ENCODE measurements around the gene COG6. TPM values are rescaled to one million over a fixed set of nuclear protein-coding genes. Genes with fewer than 3 reads are reported as not detected.
A peak's percentile ranks its signal among the peaks of the same experiment; 100 is the strongest.

COG6 gene
- total RNA-seq, 4 donors from 2014 or later, result 17.6 to 109 (median 27.6) TPM

- no peak for DNase-seq
- H3K9me3 ChIP-seq, result no peaks in the 10 kb centered on the region
- H3K4me3 ChIP-seq, result no peak overlapping the region
- H3K27ac ChIP-seq, result no peak overlapping the region
- TF ChIP-seq POLR2A (IDR thresholded peaks at IDR 0.05), result no peak
- TF ChIP-seq, protein P1, sequence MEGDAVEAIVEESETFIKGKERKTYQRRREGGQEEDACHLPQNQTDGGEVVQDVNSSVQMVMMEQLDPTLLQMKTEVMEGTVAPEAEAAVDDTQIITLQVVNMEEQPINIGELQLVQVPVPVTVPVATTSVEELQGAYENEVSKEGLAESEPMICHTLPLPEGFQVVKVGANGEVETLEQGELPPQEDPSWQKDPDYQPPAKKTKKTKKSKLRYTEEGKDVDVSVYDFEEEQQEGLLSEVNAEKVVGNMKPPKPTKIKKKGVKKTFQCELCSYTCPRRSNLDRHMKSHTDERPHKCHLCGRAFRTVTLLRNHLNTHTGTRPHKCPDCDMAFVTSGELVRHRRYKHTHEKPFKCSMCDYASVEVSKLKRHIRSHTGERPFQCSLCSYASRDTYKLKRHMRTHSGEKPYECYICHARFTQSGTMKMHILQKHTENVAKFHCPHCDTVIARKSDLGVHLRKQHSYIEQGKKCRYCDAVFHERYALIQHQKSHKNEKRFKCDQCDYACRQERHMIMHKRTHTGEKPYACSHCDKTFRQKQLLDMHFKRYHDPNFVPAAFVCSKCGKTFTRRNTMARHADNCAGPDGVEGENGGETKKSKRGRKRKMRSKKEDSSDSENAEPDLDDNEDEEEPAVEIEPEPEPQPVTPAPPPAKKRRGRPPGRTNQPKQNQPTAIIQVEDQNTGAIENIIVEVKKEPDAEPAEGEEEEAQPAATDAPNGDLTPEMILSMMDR (IDR thresholded peaks at IDR 0.05), result peak in 1 of 5 experiments; percentile 15
- H3K4me1 ChIP-seq, result no peaks in the 10 kb centered on the region
- no peaks in the 10 kb centered on the region for H3K27me3 ChIP-seq
- intact Hi-C loops (cut with DNase I; ENCODE audit: low total_unique reads), result no loop called here
- in situ Hi-C loops (cut with MboI; ENCODE audit: low pct_ligation_motif_present in 1 of 4, low pct_unique_long_range_greater_than_20kb in 1 of 4, low sequenced_read_pairs in 3 of 4), result no loop called here
- WGBS, 2 donors (ENCODE audit: low coverage in 1 of 2), result 65 to 90% methylated on average over 2 of the region's 2 CpGs
- H3K36me3 ChIP-seq, result no peaks in the 10 kb centered on the region
Measured at GRCh38 chr13:39777527-39778061, 122.1 kb downstream of the COG6 start.

DNA sequence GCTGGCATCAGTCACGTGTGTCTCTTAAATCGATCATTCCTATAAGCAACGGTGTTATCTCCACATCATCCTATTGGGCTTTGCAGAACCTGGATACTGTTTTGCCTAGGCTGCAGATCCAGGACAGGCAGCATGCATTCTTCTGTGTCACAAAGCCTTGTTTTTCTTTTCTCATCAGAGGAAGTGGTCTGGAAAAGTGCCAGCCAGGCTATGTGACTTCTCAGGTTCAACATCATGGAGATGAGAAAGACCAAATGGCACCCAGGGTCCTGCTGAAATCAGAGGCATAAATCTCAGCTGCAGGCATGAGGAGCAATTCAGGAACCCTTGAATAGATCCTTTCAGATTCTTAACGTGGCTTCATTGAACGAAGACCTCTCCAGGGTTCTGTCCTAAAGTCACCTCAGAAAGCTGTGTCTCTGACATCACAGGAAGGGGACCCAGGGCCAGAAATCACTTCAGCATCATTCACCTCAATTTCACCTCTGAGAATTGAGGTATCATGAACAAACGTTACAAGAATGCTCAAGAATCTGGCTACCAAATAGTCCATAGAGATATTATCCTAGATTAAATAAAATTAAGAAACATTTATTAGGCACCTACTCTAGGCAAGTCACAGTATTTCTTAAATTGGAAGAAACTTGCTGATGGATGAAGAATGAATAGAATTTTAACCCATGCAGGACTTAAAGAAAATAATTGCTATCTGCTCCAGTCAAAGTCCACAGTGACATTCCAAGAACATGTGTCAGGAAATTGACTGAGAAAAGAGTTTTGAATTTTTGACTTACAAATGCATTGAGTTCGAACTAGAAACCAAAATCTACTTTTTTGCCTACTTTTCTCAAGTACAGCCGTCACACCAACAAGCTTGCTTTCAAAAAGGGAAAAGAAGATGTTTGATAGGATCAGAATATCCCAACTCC lies 124.1 kb downstream of the COG6 start:
- H3K9me3 ChIP-seq, result no peaks in the 10 kb centered on the region
- WGBS, 2 donors (ENCODE audit: low coverage in 1 of 2), result 69 to 79% methylated on average over 6 to 8 of the region's 8 CpGs
- TF ChIP-seq POLR2A (IDR thresholded peaks at IDR 0.05) (no peak), POLR2AphosphoS5 (IDR thresholded peaks at IDR 0.05) (no peak), EP300 (IDR thresholded peaks at IDR 0.05; ENCODE audit: low read depth) (no peak)
- TF ChIP-seq, protein P1 (IDR thresholded peaks at IDR 0.05), result no peak
- H3K27ac ChIP-seq, result no peak overlapping the region
- H3K4me1 ChIP-seq, result no peaks in the 10 kb centered on the region
- no peaks in the 10 kb centered on the region for H3K27me3 ChIP-seq
- H3K36me3 ChIP-seq, result no peaks in the 10 kb centered on the region
- no peak for DNase-seq
- intact Hi-C loops (cut with DNase I; ENCODE audit: low total_unique reads) (no loop called here), in situ Hi-C loops (cut with MboI; ENCODE audit: low pct_ligation_motif_present in 1 of 4, low pct_unique_long_range_greater_than_20kb in 1 of 4, low sequenced_read_pairs in 3 of 4) (no loop called here)
- no peak overlapping the region for H3K4me3 ChIP-seq

DNA sequence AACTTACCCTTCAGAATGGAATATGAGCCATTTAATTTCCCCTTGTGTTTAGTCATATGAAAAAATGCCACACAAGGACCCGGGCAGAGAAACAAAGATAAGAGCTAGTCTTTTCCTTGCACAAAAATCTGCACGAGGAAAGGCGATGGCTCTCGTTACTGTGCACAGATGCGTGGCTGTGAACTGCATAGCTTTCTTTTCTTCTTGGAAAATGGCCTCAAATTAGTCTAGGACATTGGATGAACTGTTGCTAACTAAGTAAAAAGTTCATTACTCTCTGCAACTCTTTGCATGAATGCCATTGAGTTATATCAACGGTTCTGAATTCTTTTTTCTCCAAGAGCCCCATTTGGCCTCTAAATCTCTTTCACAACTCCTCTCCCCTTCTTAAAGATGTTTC lies 125.2 kb downstream of the COG6 start:
- Histone ChIP-seq H3K4me1 (no peaks in the 10 kb centered on the region), H3K36me3 (no peaks in the 10 kb centered on the region), H3K9me3 (no peaks in the 10 kb centered on the region), H3K4me3 (no peak overlapping the region), H3K27ac (no peak overlapping the region), H3K27me3 (no peaks in the 10 kb centered on the region)
- in situ Hi-C loops (cut with MboI; ENCODE audit: low pct_ligation_motif_present in 1 of 4, low pct_unique_long_range_greater_than_20kb in 1 of 4, low sequenced_read_pairs in 3 of 4), result no loop called here
- no peak for DNase-seq
- 81 to 93% methylated on average over 5 to 6 of the region's 6 CpGs for WGBS, 2 donors (ENCODE audit: low coverage in 1 of 2)
- TF ChIP-seq EP300 (IDR thresholded peaks at IDR 0.05; ENCODE audit: low read depth) (no peak), POLR2A (IDR thresholded peaks at IDR 0.05) (no peak), POLR2AphosphoS5 (IDR thresholded peaks at IDR 0.05) (no peak)
- TF ChIP-seq, protein P1 (IDR thresholded peaks at IDR 0.05), result no peak
- intact Hi-C loops (cut with DNase I; ENCODE audit: low total_unique reads), result no loop called here

DNA sequence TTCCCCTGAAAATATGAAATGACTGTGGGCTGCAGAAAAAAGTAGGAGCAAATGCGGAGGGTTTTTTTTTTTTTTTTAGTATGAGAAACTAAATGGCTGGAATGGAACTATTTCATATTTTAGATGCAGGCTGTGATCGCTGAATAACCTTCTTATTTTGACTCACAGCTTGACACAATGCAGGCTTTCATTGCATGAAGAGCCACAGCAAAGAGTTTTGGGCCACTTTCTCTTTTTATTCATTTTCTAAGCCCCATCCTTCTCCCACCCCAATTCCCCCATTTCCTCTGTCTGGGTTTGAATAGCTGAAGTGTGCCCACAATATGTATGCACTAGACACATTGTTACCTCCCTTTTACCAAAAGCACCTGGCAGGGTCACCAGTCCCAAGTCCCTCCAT lies 125.9 kb downstream of the COG6 start:
- Histone ChIP-seq H3K9me3 (no peaks in the 10 kb centered on the region), H3K27ac (no peak overlapping the region), H3K36me3 (no peaks in the 10 kb centered on the region), H3K4me1 (no peaks in the 10 kb centered on the region), H3K27me3 (no peaks in the 10 kb centered on the region), H3K4me3 (no peak overlapping the region)
- in situ Hi-C loops (cut with MboI; ENCODE audit: low pct_ligation_motif_present in 1 of 4, low pct_unique_long_range_greater_than_20kb in 1 of 4, low sequenced_read_pairs in 3 of 4), result no loop called here
- TF ChIP-seq, protein P1 (IDR thresholded peaks at IDR 0.05), result no peak
- TF ChIP-seq POLR2AphosphoS5 (IDR thresholded peaks at IDR 0.05) (no peak), EP300 (IDR thresholded peaks at IDR 0.05; ENCODE audit: low read depth) (no peak), POLR2A (IDR thresholded peaks at IDR 0.05) (no peak)
- intact Hi-C loops (cut with DNase I; ENCODE audit: low total_unique reads), result no loop called here
- DNase-seq, result no peak
- 77 to 85% methylated on average over 2 of the region's 2 CpGs for whole genome bisulfite sequencing, 2 donors (ENCODE audit: low coverage in 1 of 2)
